HEK293 (cell line): Measurements from ENCODE around the gene CEP72.

Source experiments
- CTCF ChIA-PET: fragments of 350-600 bp; formaldehyde crosslinking; extraction: SDS; loops from one replicate; lab custom pipeline; 2021; ENCODE audit warnings: antibody characterized with exemption; lab: Yijun Ruan, JAX
- POLR2A ChIA-PET: fragments of 300-600 bp; formaldehyde crosslinking; extraction: SDS; loops from one replicate; lab custom pipeline; 2020; ENCODE audit warnings: antibody characterized with exemption, inconsistent platforms; lab: Yijun Ruan, JAX
- H3K27ac ChIP-seq: fragments of 200-500 bp; sonication (Bioruptor generic); 2 replicates; pipeline ENCODE4 v1.5.1; 2014; ENCODE audit warnings: low read depth, low read length, control low read depth, inconsistent platforms; ENCODE audit errors: extremely low read depth
- H3K36me3 ChIP-seq, 2 experiments: fragments of 200-500 bp in 1 of 2; sonication (Bioruptor generic) in 1 of 2; 1 replicate in 1 of 2; 2 replicates in 1 of 2; pipeline ENCODE4 v1.5.1; 2014 to 2017; ENCODE audit warnings: inconsistent platforms in 2 of 2, low read length in 2 of 2; ENCODE audit not compliant: control insufficient read depth in 2 of 2, insufficient read depth in 1 of 2
- H3K4me1 ChIP-seq: fragments of 200-500 bp; sonication (Bioruptor generic); 2 replicates; pipeline ENCODE4 v1.5.1; 2014; ENCODE audit warnings: mild to moderate bottlenecking, low read length, inconsistent platforms; ENCODE audit not compliant: control insufficient read depth, insufficient read depth
- H3K4me3 ChIP-seq: 2 replicates; pipeline ENCODE4 v1.5.1; 2011; ENCODE audit warnings: low read depth, mild to moderate bottlenecking, control low read depth, low read length, moderate library complexity
- H3K9me3 ChIP-seq: fragments of 200-500 bp; sonication (Bioruptor generic); 2 replicates; pipeline ENCODE4 v1.5.1; 2014; ENCODE audit warnings: low read depth, low read length, inconsistent platforms; ENCODE audit not compliant: control insufficient read depth, insufficient read depth
- BCL11A ChIP-seq: fragments of 450-650 bp; formaldehyde crosslinking; IDR thresholded peaks from 2 replicates; pipeline ENCODE4 v1.5.1; 2016; ENCODE audit warnings: low read depth, missing biosample characterization, missing genetic modification characterization
- GLIS1 ChIP-seq: fragments of 450-650 bp; formaldehyde crosslinking; IDR thresholded peaks from 2 replicates; pipeline ENCODE4 v1.5.1; 2016; ENCODE audit warnings: missing biosample characterization, missing genetic modification characterization
- KLF10 ChIP-seq: fragments of 450-650 bp; IDR thresholded peaks from 2 replicates; pipeline ENCODE4 v1.5.1; 2018; ENCODE audit warnings: missing biosample characterization, mild to moderate bottlenecking, missing genetic modification characterization
- KLF16 ChIP-seq: fragments of 450-650 bp; formaldehyde crosslinking; IDR thresholded peaks from 2 replicates; pipeline ENCODE4 v1.5.1; 2017; ENCODE audit warnings: missing biosample characterization, missing genetic modification characterization
- KLF8 ChIP-seq: fragments of 450-650 bp; formaldehyde crosslinking; IDR thresholded peaks from 2 replicates; pipeline ENCODE4 v1.5.1; 2016; ENCODE audit warnings: missing biosample characterization, missing genetic modification characterization
- KLF9 ChIP-seq: fragments of 450-650 bp; formaldehyde crosslinking; IDR thresholded peaks from 2 replicates; pipeline ENCODE4 v1.5.1; 2016; ENCODE audit warnings: missing biosample characterization, missing genetic modification characterization, low read depth
- MZF1 ChIP-seq: fragments of 450-650 bp; formaldehyde crosslinking; IDR thresholded peaks from 2 replicates; pipeline ENCODE4 v1.5.1; 2017; ENCODE audit warnings: missing biosample characterization, missing genetic modification characterization, borderline replicate concordance
- TSHZ1 ChIP-seq: fragments of 450-650 bp; formaldehyde crosslinking; IDR thresholded peaks from 2 replicates; pipeline ENCODE4 v1.5.1; 2016; ENCODE audit warnings: missing biosample characterization, missing genetic modification characterization, borderline replicate concordance
- WT1 ChIP-seq: fragments of 450-650 bp; formaldehyde crosslinking; IDR thresholded peaks from 2 replicates; pipeline ENCODE4 v1.5.1; 2016; ENCODE audit warnings: missing biosample characterization, missing genetic modification characterization
- ZBTB17 ChIP-seq: fragments of 450-650 bp; formaldehyde crosslinking; IDR thresholded peaks from 2 replicates; pipeline ENCODE4 v1.5.1; 2016; ENCODE audit warnings: missing biosample characterization, missing genetic modification characterization
- ZFP69B ChIP-seq: fragments of 450-650 bp; formaldehyde crosslinking; IDR thresholded peaks from 2 replicates; pipeline ENCODE4 v1.5.1; 2016; ENCODE audit warnings: missing biosample characterization, missing genetic modification characterization
- ZNF133 ChIP-seq: fragments of 450-650 bp; formaldehyde crosslinking; IDR thresholded peaks from 2 replicates; pipeline ENCODE4 v1.5.1; 2016; ENCODE audit warnings: missing biosample characterization, missing genetic modification characterization
- ZNF140 ChIP-seq: fragments of 450-650 bp; formaldehyde crosslinking; IDR thresholded peaks from 2 replicates; pipeline ENCODE4 v1.5.1; 2016; ENCODE audit warnings: missing biosample characterization, missing genetic modification characterization
- ZNF146 ChIP-seq: fragments of 450-650 bp; formaldehyde crosslinking; IDR thresholded peaks from 2 replicates; pipeline ENCODE4 v1.5.1; 2016; ENCODE audit warnings: missing biosample characterization, missing genetic modification characterization
- ZNF16 ChIP-seq: fragments of 450-650 bp; formaldehyde crosslinking; IDR thresholded peaks from 2 replicates; pipeline ENCODE4 v1.5.1; 2016; ENCODE audit warnings: low read depth, missing biosample characterization, missing genetic modification characterization
- ZNF529 ChIP-seq: fragments of 450-650 bp; formaldehyde crosslinking; IDR thresholded peaks from 2 replicates; pipeline ENCODE4 v1.5.1; 2017; ENCODE audit warnings: missing genetic modification characterization, missing biosample characterization; ENCODE audit not compliant: insufficient replicate concordance
- ZNF544 ChIP-seq: fragments of 450-650 bp; formaldehyde crosslinking; IDR thresholded peaks from 2 replicates; pipeline ENCODE4 v1.5.0; 2017; ENCODE audit warnings: missing biosample characterization, missing genetic modification characterization
- ZNF549 ChIP-seq: fragments of 450-650 bp; IDR thresholded peaks from 2 replicates; pipeline ENCODE4 v1.5.1; 2018; ENCODE audit warnings: missing biosample characterization, missing genetic modification characterization, mild to moderate bottlenecking, inconsistent platforms, moderate library complexity
- ZNF571 ChIP-seq: fragments of 450-650 bp; formaldehyde crosslinking; IDR thresholded peaks from 2 replicates; pipeline ENCODE4 v1.5.0; 2017; ENCODE audit warnings: missing biosample characterization, missing genetic modification characterization
- ZNF585B ChIP-seq: fragments of 450-650 bp; formaldehyde crosslinking; IDR thresholded peaks from 2 replicates; pipeline ENCODE4 v1.5.1; 2016; ENCODE audit warnings: missing biosample characterization, missing genetic modification characterization
- ZNF670 ChIP-seq: fragments of 450-650 bp; formaldehyde crosslinking; IDR thresholded peaks from 2 replicates; pipeline ENCODE4 v1.5.1; 2016; ENCODE audit warnings: missing biosample characterization, missing genetic modification characterization, low read depth
- TF ChIP-seq, protein P1 (sequence below): fragments of 450-650 bp; formaldehyde crosslinking; IDR thresholded peaks from 2 replicates; pipeline ENCODE4 v1.5.0; 2017; ENCODE audit warnings: missing biosample characterization, missing genetic modification characterization, borderline replicate concordance
- TF ChIP-seq, protein P2 (sequence below): fragments of 450-650 bp; formaldehyde crosslinking; IDR thresholded peaks from 2 replicates; pipeline ENCODE4 v1.5.1; 2016; ENCODE audit warnings: missing biosample characterization, missing genetic modification characterization
- TF ChIP-seq, protein P3 (sequence below): fragments of 450-650 bp; IDR thresholded peaks from 2 replicates; pipeline ENCODE4 v1.5.1; 2018; ENCODE audit warnings: missing biosample characterization, missing genetic modification characterization

The CEP72 gene

DNA sequence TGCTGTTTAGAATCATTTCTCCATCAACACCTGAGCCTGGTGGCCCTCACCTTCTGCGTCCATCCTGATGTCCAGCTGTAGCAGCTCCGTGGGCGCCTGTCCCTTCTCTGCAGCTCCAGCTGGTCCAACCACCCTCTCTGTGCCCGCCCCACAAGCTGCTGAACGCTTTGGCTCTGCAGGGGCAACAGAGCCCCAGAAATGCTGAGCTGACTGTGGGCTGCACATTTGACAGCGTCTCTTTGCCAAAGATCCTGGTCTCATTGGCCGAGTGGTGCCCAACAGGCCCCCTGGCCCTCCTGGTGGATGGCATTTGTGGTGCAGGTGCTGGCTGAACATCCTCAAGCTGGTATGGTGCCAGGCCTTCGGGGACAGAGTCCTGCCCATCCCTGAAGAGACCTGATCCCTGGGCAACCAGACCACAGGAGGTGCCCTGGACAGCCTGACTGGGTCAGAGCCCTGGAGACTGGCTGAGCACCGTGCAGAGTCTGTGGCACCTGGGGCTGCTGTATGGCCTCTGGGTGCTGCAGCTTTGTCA, 25.3 kb upstream of the CEP72 start (continued):
- TF ChIP-seq MZF1 (tag by site-specific recombination) (no peak), ZNF140 (no peak), ZNF16 (tag by site-specific recombination) (no peak), KLF10 (tag by site-specific recombination) (no peak), ZNF544 (tag by site-specific recombination) (no peak), KLF16 (tag by site-specific recombination) (no peak), ZNF549 (tag by site-specific recombination) (no peak), ZNF571 (tag by site-specific recombination) (no peak)
- TF ChIP-seq, protein P1, sequence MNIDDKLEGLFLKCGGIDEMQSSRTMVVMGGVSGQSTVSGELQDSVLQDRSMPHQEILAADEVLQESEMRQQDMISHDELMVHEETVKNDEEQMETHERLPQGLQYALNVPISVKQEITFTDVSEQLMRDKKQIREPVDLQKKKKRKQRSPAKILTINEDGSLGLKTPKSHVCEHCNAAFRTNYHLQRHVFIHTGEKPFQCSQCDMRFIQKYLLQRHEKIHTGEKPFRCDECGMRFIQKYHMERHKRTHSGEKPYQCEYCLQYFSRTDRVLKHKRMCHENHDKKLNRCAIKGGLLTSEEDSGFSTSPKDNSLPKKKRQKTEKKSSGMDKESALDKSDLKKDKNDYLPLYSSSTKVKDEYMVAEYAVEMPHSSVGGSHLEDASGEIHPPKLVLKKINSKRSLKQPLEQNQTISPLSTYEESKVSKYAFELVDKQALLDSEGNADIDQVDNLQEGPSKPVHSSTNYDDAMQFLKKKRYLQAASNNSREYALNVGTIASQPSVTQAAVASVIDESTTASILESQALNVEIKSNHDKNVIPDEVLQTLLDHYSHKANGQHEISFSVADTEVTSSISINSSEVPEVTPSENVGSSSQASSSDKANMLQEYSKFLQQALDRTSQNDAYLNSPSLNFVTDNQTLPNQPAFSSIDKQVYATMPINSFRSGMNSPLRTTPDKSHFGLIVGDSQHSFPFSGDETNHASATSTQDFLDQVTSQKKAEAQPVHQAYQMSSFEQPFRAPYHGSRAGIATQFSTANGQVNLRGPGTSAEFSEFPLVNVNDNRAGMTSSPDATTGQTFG (tag by site-specific recombination), result no peak
- TF ChIP-seq, protein P2, sequence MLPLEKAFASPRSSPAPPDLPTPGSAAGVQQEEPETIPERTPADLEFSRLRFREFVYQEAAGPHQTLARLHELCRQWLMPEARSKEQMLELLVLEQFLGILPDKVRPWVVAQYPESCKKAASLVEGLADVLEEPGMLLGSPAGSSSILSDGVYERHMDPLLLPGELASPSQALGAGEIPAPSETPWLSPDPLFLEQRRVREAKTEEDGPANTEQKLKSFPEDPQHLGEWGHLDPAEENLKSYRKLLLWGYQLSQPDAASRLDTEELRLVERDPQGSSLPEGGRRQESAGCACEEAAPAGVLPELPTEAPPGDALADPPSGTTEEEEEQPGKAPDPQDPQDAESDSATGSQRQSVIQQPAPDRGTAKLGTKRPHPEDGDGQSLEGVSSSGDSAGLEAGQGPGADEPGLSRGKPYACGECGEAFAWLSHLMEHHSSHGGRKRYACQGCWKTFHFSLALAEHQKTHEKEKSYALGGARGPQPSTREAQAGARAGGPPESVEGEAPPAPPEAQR (tag by site-specific recombination), result no peak

DNA sequence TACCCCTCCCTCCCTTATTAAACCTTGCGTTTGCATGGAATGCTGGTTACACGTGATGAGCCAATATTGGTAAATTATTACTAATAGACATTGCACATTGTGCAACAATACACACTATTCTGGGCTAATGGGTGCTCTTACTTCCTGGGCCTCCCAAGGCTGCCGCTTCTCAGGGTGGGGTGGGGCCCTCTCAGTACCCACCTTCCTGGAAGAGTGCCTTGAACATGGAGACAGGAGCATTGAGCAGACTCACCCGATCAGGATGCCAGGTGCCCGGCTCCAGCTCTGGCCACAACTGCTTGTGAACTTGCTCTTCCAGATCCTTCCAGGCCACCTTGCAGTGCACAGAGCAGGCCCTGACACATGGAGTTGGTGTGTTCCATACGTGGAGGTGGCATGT, 24.7 kb upstream of the CEP72 start:
- POLR2A ChIA-PET, result no interaction called here
- no peaks in the 10 kb centered on the region for H3K4me1 ChIP-seq
- no peak overlapping the region for H3K4me3 ChIP-seq
- CTCF ChIA-PET, result no interaction called here
- H3K27ac ChIP-seq, result no peak overlapping the region
- no peaks in the 10 kb centered on the region; the same call in 1 of the 2 replicates for H3K9me3 ChIP-seq
- no peaks in the 10 kb centered on the region for H3K36me3 ChIP-seq
- no peak for TF ChIP-seq BCL11A (tag by site-specific recombination)
- no peak for TF ChIP-seq ZNF585B (tag by site-specific recombination)
- TF ChIP-seq GLIS1 (tag by site-specific recombination), result no peak
- TF ChIP-seq ZNF146 (tag by site-specific recombination), result no peak
- TF ChIP-seq ZNF529, result no peak
- TF ChIP-seq ZFP69B (tag by site-specific recombination), result no peak
- TF ChIP-seq ZBTB17, result no peak
- no peak for TF ChIP-seq ZNF133 (tag by site-specific recombination)
- no peak for TF ChIP-seq WT1
- no peak for TF ChIP-seq ZNF670 (tag by site-specific recombination)
- no peak for TF ChIP-seq TSHZ1 (tag by site-specific recombination)
- TF ChIP-seq, protein P3, sequence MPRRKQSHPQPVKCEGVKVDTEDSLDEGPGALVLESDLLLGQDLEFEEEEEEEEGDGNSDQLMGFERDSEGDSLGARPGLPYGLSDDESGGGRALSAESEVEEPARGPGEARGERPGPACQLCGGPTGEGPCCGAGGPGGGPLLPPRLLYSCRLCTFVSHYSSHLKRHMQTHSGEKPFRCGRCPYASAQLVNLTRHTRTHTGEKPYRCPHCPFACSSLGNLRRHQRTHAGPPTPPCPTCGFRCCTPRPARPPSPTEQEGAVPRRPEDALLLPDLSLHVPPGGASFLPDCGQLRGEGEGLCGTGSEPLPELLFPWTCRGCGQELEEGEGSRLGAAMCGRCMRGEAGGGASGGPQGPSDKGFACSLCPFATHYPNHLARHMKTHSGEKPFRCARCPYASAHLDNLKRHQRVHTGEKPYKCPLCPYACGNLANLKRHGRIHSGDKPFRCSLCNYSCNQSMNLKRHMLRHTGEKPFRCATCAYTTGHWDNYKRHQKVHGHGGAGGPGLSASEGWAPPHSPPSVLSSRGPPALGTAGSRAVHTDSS (tag by site-specific recombination), result no peak
- no peak for TF ChIP-seq KLF9 (tag by site-specific recombination)
- TF ChIP-seq KLF8 (tag by site-specific recombination), result no peak
